Activated CD4-positive, alpha-beta T cell treated with anti-CD3 and anti-CD28 coated beads, Interleukin-2, amount 50 U/mL, for 24 hours (primary cell): ENCODE data around the gene DHX57.
"Not testable (repeated sequence)": the region's sequence is repeated elsewhere in the genome, so short reads cannot be mapped to it uniquely, and the experiment has no call there.

Experiments
- DNase-seq, 2 donors: peaks; one replicate each; pipeline ENCODE4 v3.0.0-alpha.2; 2020; ENCODE audit warnings: low read depth in 1 of 2, low spot score in 1 of 2

Gene DHX57

GRCh38 chr2:38797953-38798352 lies 77.8 kb downstream of the DHX57 start:
- DNase-seq, result no peak

- no peak for DNase-seq
These were observed 78.5 kb downstream of the DHX57 start for GRCh38 chr2:38797250-38797676.

GRCh38 chr2:38795016-38795415 lies 80.7 kb downstream of the DHX57 start:
- DNase-seq, result not testable (repeated sequence)

- DNase-seq, result no peak
These were observed 81.3 kb downstream of the DHX57 start for GRCh38 chr2:38794235-38794946.

- DNase-seq, result no peak
These were observed 82.2 kb downstream of the DHX57 start for GRCh38 chr2:38793511-38793910.

- no peak for DNase-seq
These were observed 83.0 kb downstream of the DHX57 start for GRCh38 chr2:38792751-38793150.

GRCh38 chr2:38792321-38792720 lies 83.4 kb downstream of the DHX57 start:
- not testable (repeated sequence) for DNase-seq

GRCh38 chr2:38791744-38792143 lies 84.0 kb downstream of the DHX57 start:
- no peak for DNase-seq

GRCh38 chr2:38789691-38790090 lies 86.0 kb downstream of the DHX57 start:
- DNase-seq, result no peak

- no peak for DNase-seq
These were observed 87.4 kb downstream of the DHX57 start for GRCh38 chr2:38788306-38788705.

- DNase-seq, result no peak
These were observed 92.1 kb downstream of the DHX57 start for GRCh38 chr2:38783586-38783985.

- no peak for DNase-seq
These were observed 97.0 kb downstream of the DHX57 start for GRCh38 chr2:38778687-38779082.

GRCh38 chr2:38776531-38776930 lies 99.2 kb downstream of the DHX57 start:
- no peak for DNase-seq

GRCh38 chr2:38775921-38776225 lies 99.9 kb downstream of the DHX57 start:
- DNase-seq, result no peak

- DNase-seq, result no peak
These were observed 100.4 kb downstream of the DHX57 start for GRCh38 chr2:38775097-38775920.

GRCh38 chr2:38771632-38772031 lies 104.1 kb downstream of the DHX57 start:
- DNase-seq, result no peak

- no peak for DNase-seq
These were observed 110.2 kb downstream of the DHX57 start for GRCh38 chr2:38765551-38765950.

- DNase-seq, result no peak
These were observed 110.6 kb downstream of the DHX57 start for GRCh38 chr2:38765149-38765548.

GRCh38 chr2:38763728-38764127 lies 112.0 kb downstream of the DHX57 start:
- DNase-seq, result no peak

GRCh38 chr2:38763228-38763627 lies 112.5 kb downstream of the DHX57 start:
- DNase-seq, result no peak

GRCh38 chr2:38755891-38756290 lies 119.8 kb downstream of the DHX57 start:
- DNase-seq, result not testable (repeated sequence)

- DNase-seq, result no peak
These were observed 121.2 kb downstream of the DHX57 start for GRCh38 chr2:38754506-38754905.

GRCh38 chr2:38754049-38754448 lies 121.7 kb downstream of the DHX57 start:
- DNase-seq, result no peak
